IMR-90 (cell line): ENCODE results near the gene WDR11. TPM values are rescaled to one million over a fixed set of nuclear protein-coding genes. Genes with fewer than 3 reads are reported as not detected.

Experiments
- ATAC-seq: fragments of 200-7000 bp; cut with Tn5 transposase; 2 replicates; pipeline ENCODE4 v1.9.1; 2020; ENCODE audit warnings: low read depth, mild to moderate bottlenecking, moderate library complexity
- BruUV-seq: library from RNA; stranded (reverse); fragments of 400-500 nt; replicated peaks from 2 replicates; lab custom pipeline; 2021; lab: Mats Ljungman, UMichigan
- CTCF ChIA-PET: fragments of 300-600 bp; formaldehyde crosslinking; extraction: SDS; loops from one replicate; lab custom pipeline; 2021; ENCODE audit warnings: antibody characterized with exemption; lab: Yijun Ruan, JAX
- POLR2A ChIA-PET: fragments of 300-600 bp; sonication (Branson Sonifier 250); formaldehyde crosslinking; loops from one replicate; lab custom pipeline; 2022; ENCODE audit warnings: antibody characterized with exemption; ENCODE audit not compliant: unreplicated experiment; lab: Charles Lee
- DNase-seq: peaks from one replicate; pipeline ENCODE4 v3.0.0; 2013
- H2AFZ ChIP-seq: replicated peaks from 2 replicates; pipeline ENCODE3; 2013; ENCODE audit warnings: low read length, mild to moderate bottlenecking; ENCODE audit not compliant: poor library complexity
- H2AK5ac ChIP-seq: 2 replicates; pipeline ENCODE4 v1.6.1; 2013; ENCODE audit warnings: low read depth, low read length, inconsistent platforms
- H2AK9ac ChIP-seq: replicated peaks from 2 replicates; pipeline ENCODE3; 2013; ENCODE audit warnings: mild to moderate bottlenecking, low read depth, low read length, moderate library complexity; ENCODE audit not compliant: poor library complexity
- H2BK120ac ChIP-seq: 2 replicates; pipeline ENCODE4 v1.6.1; 2013; ENCODE audit warnings: low read depth, low read length, inconsistent platforms
- H2BK15ac ChIP-seq: 3 replicates; pipeline ENCODE4 v1.6.1; 2013; ENCODE audit warnings: low read depth, low read length, inconsistent platforms
- H2BK20ac ChIP-seq: 2 replicates; pipeline ENCODE4 v1.6.1; 2013; ENCODE audit warnings: low read depth, mild to moderate bottlenecking, inconsistent platforms, low read length, moderate library complexity
- H2BK5ac ChIP-seq: 2 replicates; pipeline ENCODE4 v1.6.1; 2013; ENCODE audit warnings: mild to moderate bottlenecking, low read depth, low read length, inconsistent platforms; ENCODE audit not compliant: poor library complexity, severe bottlenecking
- H3K14ac ChIP-seq: replicated peaks from 2 replicates; pipeline ENCODE4 v1.6.1; 2013; ENCODE audit warnings: low read depth, low read length, inconsistent platforms
- H3K18ac ChIP-seq: 2 replicates; pipeline ENCODE4 v1.6.1; 2013; ENCODE audit warnings: low read depth, low read length, control low read depth
- H3K23ac ChIP-seq: 2 replicates; pipeline ENCODE4 v1.6.1; 2013; ENCODE audit warnings: low read depth, low read length, inconsistent platforms
- H3K27ac ChIP-seq: 2 replicates; pipeline ENCODE4 v1.5.1; 2013; ENCODE audit warnings: mild to moderate bottlenecking, control low read depth, low read length; ENCODE audit not compliant: insufficient read depth
- H3K27me3 ChIP-seq: 2 replicates; pipeline ENCODE4 v1.6.1; 2013; ENCODE audit warnings: low read length; ENCODE audit not compliant: control insufficient read depth, insufficient read depth
- H3K36me3 ChIP-seq: 2 replicates; pipeline ENCODE4 v1.6.1; 2013; ENCODE audit warnings: low read length, mixed read lengths; ENCODE audit not compliant: control insufficient read depth, insufficient read depth
- H3K4ac ChIP-seq: 2 replicates; pipeline ENCODE4 v1.6.1; 2013; ENCODE audit warnings: low read depth, low read length, inconsistent platforms
- H3K4me1 ChIP-seq: 2 replicates; pipeline ENCODE4 v1.6.1; 2013; ENCODE audit warnings: low read length, mixed read lengths; ENCODE audit not compliant: control insufficient read depth, insufficient read depth
- H3K4me2 ChIP-seq: 2 replicates; pipeline ENCODE4 v1.6.1; 2013; ENCODE audit warnings: low read depth, mild to moderate bottlenecking, control low read depth, low read length, moderate library complexity
- H3K4me3 ChIP-seq: 2 replicates; pipeline ENCODE4 v1.5.1; 2013; ENCODE audit warnings: low read depth, mild to moderate bottlenecking, control low read depth, low read length, moderate library complexity; ENCODE audit not compliant: insufficient read depth
- H3K56ac ChIP-seq: 2 replicates; pipeline ENCODE4 v1.6.1; 2013; ENCODE audit warnings: low read length, inconsistent platforms; ENCODE audit not compliant: insufficient read depth; ENCODE audit errors: extremely low read depth
- H3K79me1 ChIP-seq, 2 experiments: 2 replicates each; pipeline ENCODE4 v1.6.1; 2013; ENCODE audit warnings: low read length in 2 of 2, inconsistent platforms in 1 of 2, low read depth in 1 of 2
- H3K9ac ChIP-seq: 2 replicates; pipeline ENCODE4 v1.6.1; 2013; ENCODE audit warnings: low read depth, low read length, control low read depth
- H3K9me1 ChIP-seq: 2 replicates; pipeline ENCODE4 v1.6.1; 2013; ENCODE audit warnings: low read length, inconsistent platforms; ENCODE audit not compliant: insufficient read depth
- H3K9me3 ChIP-seq: 2 replicates; pipeline ENCODE4 v1.6.1; 2013; ENCODE audit warnings: low read length; ENCODE audit not compliant: control insufficient read depth, insufficient read depth
- H4K20me1 ChIP-seq: 2 replicates; pipeline ENCODE4 v1.6.1; 2013; ENCODE audit warnings: low read length, inconsistent platforms; ENCODE audit not compliant: insufficient read depth
- H4K5ac ChIP-seq: 2 replicates; pipeline ENCODE4 v1.6.1; 2013; ENCODE audit warnings: mild to moderate bottlenecking, low read depth, low read length, control low read depth
- H4K8ac ChIP-seq, 2 experiments: 2 replicates each; pipeline ENCODE4 v1.6.1; 2013; ENCODE audit warnings: low read depth in 2 of 2, low read length in 2 of 2, control low read depth in 1 of 2, inconsistent platforms in 1 of 2
- H4K91ac ChIP-seq: 2 replicates; pipeline ENCODE4 v1.6.1; 2013; ENCODE audit warnings: low read depth, low read length, inconsistent platforms; ENCODE audit not compliant: insufficient read depth
- CEBPB ChIP-seq: IDR thresholded peaks from 2 replicates; pipeline ENCODE4 v1.6.1; 2012; ENCODE audit warnings: low read depth, low read length, improper control_type of control experiment
- FOS ChIP-seq: fragments of 150-350 bp; IDR thresholded peaks from 2 replicates; pipeline ENCODE4 v1.6.1; 2016; ENCODE audit warnings: low read depth, low read length
- MAFK ChIP-seq: IDR thresholded peaks from 2 replicates; pipeline ENCODE4 v1.6.1; 2012; ENCODE audit warnings: low read depth, low read length, improper control_type of control experiment
- RAD21 ChIP-seq: IDR thresholded peaks from 2 replicates; pipeline ENCODE4 v1.6.1; 2012; ENCODE audit warnings: low read length, improper control_type of control experiment
- RCOR1 ChIP-seq: IDR thresholded peaks from 2 replicates; pipeline ENCODE4 v1.6.1; 2012; ENCODE audit warnings: mild to moderate bottlenecking, low read length, improper control_type of control experiment; ENCODE audit not compliant: insufficient replicate concordance
- RFX5 ChIP-seq: IDR thresholded peaks from 2 replicates; pipeline ENCODE4 v1.8.0; 2012; ENCODE audit warnings: low read depth, mild to moderate bottlenecking, low read length, moderate library complexity
- USF2 ChIP-seq: fragments of 150-350 bp; IDR thresholded peaks from 2 replicates; pipeline ENCODE4 v1.6.1; 2017; ENCODE audit warnings: mild to moderate bottlenecking, antibody characterized with exemption, low read length, low read depth
- dilution Hi-C: fragments of 300-500 bp; cut with HindIII; formaldehyde crosslinking; loops from one replicate; pipeline ENCODE4 v1.14.3; 2018; ENCODE audit warnings: low sequenced_read_pairs; ENCODE audit not compliant: unreplicated experiment
- in situ Hi-C: fragments of 300-500 bp; cut with MboI; formaldehyde crosslinking; loops from 3 replicates; pipeline ENCODE4 v1.14.3; 2019; ENCODE audit warnings: low sequenced_read_pairs, inconsistent platforms, mixed read lengths
- intact Hi-C: fragments of 100-400 bp; cut with micrococcal nuclease; formaldehyde crosslinking; loops from 2 replicates; pipeline ENCODE4 v1.10.0; 2022
- polyA plus RNA-seq, 3 experiments: library from polyadenylated mRNA; depleted of rRNA; stranded (reverse); fragments of >200 nt; gene quantifications; 2 replicates each; pipeline ENCODE4 v1.2.3, GENCODE V29; 2012; ENCODE audit warnings: low replicate concordance in 1 of 3
- total RNA-seq: library from RNA; depleted of rRNA; stranded (reverse); fragments of >200 nt; gene quantifications from 2 replicates; pipeline ENCODE4 v1.2.3, GENCODE V29; 2012

WDR11 gene
- total and polyA plus RNA-seq, 2 of the 4 experiments (the other 2 are of a cell fraction): 31.6 to 62.6 TPM

- in situ Hi-C loops: no loop called here
- intact Hi-C loops: no loop called here
- no peak overlapping the region for H2AK9ac ChIP-seq
Observed at GRCh38 chr10:120891365-120891764, 40.2 kb downstream of the WDR11 start.

More at GRCh38 chr10:120891365-120891764, 40.2 kb downstream of the WDR11 start:
- no peak for TF ChIP-seq RFX5
- TF ChIP-seq CEBPB: peak; percentile 51; the same call in 1 of the 2 replicates
- no peak for TF ChIP-seq RCOR1
- no peak for TF ChIP-seq FOS
- TF ChIP-seq RAD21: no peak
- no peak for TF ChIP-seq USF2
- no peak for TF ChIP-seq MAFK
- ChIA-PET POLR2A (no interaction called here), CTCF (no interaction called here)
- H3K18ac ChIP-seq: no peak overlapping the region; the same call in 1 of the 2 replicates
- no peak overlapping the region for H3K4me3 ChIP-seq
- no peaks in the 10 kb centered on the region for H4K20me1 ChIP-seq
- H4K5ac ChIP-seq: no peak overlapping the region
- H3K27ac ChIP-seq: no peak overlapping the region; the same call in 1 of the 2 replicates
- H4K91ac ChIP-seq: no peak overlapping the region
- H3K4ac ChIP-seq: no peak overlapping the region
- H3K56ac ChIP-seq: no peak overlapping the region
- no peak overlapping the region for H2BK5ac ChIP-seq
- H3K4me1 ChIP-seq: no peaks in the 10 kb centered on the region
- no peak overlapping the region for H4K8ac ChIP-seq
- peak; percentile 37; the same call in 1 of the 2 replicates for ATAC-seq
- H3K23ac ChIP-seq: no peak overlapping the region
- no peak overlapping the region for H3K4me2 ChIP-seq
- no TSS peak for BruUV-seq
- no peaks in the 10 kb centered on the region for H3K27me3 ChIP-seq
- peaks cover 2 to 3% of the 10 kb centered on the region in 2 experiments; a peak in 2 of 4 replicates for H3K79me1 ChIP-seq
- no peak overlapping the region for H2BK120ac ChIP-seq
- H3K36me3 ChIP-seq: peaks cover 15% of the 10 kb centered on the region
- no peak overlapping the region for H2BK20ac ChIP-seq
- H2BK15ac ChIP-seq: no peak overlapping the region
- H3K9me1 ChIP-seq: no peaks in the 10 kb centered on the region; the same call in 1 of the 2 replicates
- H3K14ac ChIP-seq: no peak overlapping the region
- H2AK5ac ChIP-seq: no peak overlapping the region
- no peak overlapping the region for H3K9ac ChIP-seq
- DNase-seq: peak; percentile 49
- no peaks in the 10 kb centered on the region for H3K9me3 ChIP-seq
- no peak overlapping the region for H2AFZ ChIP-seq
- dilution Hi-C loops: no loop called here
